COLO668 (cell line): ENCODE measurements around the gene RRM1.
"Not testable (repeated sequence)": the region's sequence is repeated elsewhere in the genome, so short reads cannot be mapped to it uniquely, and the experiment has no call there.

Source experiments
- DNase-seq: peaks from one replicate; lab custom pipeline; 2025; ENCODE audit not compliant: unreplicated experiment; lab: John Stamatoyannopoulos, UW

The RRM1 gene

DNA sequence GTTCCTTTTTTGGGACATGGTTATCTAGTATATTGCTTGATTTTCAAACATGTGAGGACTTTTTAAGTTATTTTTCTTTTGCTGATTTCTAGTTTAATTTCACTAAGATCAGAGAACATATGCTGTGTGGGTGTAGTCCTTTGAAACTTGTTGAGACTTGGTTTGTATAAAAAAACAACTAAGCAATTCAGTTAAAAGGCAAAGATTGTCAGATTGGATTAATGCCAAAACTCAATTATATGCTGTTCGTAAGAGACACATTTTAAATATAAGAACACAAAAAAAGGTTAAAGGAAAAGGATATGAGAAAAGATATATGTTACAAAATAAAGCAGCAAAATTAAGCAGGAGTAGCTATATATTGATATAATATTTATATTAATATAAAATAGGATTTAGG lies 17.8 kb upstream of the RRM1 start:
- DNase-seq, result no peak

DNA sequence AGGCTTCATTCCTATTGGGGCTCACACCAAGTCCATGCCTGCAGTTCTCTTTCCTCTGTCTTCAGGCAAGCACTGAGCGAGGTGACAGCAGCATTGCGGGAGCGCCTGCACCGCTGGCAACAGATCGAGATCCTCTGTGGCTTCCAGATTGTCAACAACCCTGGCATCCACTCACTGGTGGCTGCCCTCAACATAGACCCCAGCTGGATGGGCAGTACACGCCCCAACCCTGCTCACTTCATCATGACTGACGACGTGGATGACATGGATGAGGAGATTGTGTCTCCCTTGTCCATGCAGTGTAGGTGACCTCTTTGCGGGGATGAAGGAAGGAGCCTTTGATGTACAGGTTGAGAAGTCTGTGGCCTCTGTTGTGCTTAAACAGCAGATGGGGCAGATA lies 11.4 kb upstream of the RRM1 start:
- no peak for DNase-seq

DNA sequence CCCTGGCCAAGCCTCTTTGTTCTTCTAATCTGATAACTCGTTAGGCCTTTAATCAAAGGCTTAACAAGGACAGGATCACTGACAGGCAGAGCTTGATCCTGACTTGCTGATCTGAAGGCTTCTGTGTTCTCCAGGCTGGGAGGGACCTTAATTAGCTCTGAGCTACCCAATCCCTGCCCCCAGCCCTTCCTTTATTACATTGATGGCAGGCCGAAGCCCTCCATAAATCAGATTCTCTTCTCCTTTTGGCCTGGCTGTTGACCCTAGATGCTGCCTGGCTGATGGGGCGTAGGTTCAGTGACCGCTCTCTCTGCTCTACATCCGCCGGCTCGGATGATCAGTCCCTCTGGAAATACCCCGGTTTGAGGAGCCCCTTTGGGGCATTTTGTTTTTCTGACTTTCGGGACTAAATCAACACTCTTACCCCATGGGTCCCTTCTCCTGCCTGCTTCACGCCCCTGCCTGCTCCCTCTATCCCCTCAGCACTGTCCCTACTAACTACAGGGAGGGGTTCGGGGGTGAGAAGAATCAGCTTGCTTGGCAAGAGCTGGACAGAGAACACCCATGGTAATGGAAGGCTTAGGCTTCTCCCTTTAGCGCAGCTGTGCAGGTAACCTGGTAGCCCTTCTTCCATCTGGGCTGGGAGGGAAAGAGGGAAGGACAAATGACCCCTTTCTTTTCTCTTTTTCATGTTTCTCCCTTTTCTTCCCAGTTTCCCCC lies 10.0 kb upstream of the RRM1 start:
- DNase-seq, result no peak

DNA sequence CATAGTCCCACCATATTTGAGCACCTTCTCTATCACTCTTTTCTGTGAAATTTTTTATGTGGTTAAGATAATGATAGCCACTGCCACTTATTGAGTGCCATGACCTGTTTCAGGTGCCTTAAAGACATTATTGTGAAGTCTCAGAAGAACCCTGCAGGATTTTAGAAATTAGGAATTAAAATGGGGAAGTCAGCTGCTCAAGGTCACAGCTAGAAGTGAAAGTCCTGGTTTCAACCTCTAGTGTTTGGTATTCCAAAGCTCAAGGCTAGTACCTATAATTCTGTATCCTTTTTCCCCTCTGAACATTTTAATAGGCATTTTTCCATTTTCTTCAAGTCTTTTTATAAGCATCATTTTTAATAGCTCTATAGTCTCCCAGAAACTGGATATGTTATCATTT lies 9.0 kb upstream of the RRM1 start:
- DNase-seq, result no peak

DNA sequence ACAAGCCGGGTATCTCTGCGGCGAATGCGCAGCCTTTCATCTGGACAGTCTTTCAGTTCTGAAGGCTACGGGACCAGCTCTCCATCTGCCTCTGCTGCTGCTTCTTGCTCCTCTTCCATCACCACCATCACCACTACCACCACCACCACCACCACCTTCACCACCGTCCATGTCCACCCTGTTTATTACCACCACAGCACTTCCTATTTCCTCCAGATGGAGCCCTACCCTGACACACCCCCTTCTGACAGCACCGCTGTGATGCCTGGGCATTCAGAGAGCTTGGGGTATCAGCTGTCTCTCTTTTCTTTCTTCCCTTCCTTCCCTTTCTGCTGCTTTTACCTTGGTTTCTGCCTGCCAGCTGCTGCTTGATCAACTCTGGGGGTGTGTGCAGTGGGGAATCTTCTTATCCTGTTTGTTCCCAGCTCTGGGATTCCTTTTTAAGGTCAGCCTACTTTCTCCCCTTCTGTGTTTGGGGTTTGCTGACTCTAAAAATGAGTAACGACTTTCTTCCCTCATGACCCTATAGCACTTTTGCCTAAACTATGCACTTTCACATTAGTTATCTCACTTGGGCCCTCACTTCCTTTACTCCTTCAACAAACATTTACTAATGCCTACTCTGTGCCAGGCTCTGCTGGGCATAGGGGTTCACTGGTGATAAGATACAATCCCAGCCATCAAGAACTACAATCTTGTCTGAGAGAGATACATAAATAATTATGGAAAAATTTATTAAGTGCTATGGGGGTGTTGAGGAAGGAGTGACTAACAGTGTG lies 7.8 kb upstream of the RRM1 start:
- DNase-seq, result no peak

DNA sequence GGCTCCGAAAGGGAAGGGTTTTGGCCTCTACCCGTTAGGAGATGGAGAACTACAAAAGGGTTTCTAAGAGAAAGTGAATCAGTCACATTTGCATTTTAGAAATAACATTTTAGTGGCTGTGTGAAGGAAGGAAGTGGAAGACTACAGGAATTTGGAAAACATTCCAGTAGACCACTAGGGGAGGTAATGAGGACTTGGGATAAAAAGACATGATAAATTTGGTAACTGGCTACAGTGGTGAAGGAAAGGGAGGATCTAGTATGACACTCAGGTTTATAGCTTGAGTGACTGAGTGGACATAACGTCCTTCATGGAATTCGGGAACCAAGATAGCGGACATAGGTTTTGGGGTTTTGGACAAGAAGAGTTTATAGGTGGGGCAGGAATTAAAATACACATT lies 7.0 kb upstream of the RRM1 start:
- no peak for DNase-seq

DNA sequence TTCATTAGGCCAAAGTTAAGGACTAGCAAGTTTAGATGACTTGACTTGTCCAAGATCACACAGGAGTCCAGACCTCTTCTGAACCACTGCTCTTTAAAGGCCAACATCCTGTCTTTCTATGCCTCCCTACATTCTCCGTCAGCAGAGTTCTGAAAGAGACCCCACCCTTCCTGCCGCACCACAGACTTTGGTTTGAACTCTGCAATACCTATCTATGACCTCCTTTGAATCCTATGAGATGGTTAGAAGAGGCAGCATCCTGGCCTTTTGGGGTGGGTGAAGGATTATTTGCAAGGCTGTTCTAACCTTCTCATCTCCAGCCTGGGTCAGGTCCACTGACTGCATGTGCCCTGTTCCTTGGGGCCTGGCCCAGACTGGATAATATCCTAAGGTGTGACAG lies 4.3 kb upstream of the RRM1 start:
- DNase-seq, result no peak

DNA sequence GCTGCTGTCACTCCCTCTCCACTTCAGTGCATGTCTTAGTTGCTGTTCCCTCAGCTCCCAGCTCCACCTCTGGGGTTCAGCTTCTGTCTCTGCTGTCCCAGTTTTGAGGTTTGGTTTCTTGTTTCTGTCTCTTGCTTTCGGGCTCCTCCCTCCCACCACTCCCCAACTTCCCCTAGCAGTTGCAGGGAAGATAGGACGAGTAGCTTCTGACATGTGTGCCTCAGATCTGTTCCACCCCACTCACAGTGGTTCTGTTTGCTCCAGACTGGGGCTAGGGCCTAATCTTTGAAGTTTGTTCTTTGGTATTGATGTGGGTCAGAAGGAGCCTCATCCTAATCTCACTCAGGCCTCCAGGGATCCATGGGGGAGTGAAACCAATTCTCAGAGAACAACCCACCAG lies 2.6 kb upstream of the RRM1 start:
- no peak for DNase-seq

DNA sequence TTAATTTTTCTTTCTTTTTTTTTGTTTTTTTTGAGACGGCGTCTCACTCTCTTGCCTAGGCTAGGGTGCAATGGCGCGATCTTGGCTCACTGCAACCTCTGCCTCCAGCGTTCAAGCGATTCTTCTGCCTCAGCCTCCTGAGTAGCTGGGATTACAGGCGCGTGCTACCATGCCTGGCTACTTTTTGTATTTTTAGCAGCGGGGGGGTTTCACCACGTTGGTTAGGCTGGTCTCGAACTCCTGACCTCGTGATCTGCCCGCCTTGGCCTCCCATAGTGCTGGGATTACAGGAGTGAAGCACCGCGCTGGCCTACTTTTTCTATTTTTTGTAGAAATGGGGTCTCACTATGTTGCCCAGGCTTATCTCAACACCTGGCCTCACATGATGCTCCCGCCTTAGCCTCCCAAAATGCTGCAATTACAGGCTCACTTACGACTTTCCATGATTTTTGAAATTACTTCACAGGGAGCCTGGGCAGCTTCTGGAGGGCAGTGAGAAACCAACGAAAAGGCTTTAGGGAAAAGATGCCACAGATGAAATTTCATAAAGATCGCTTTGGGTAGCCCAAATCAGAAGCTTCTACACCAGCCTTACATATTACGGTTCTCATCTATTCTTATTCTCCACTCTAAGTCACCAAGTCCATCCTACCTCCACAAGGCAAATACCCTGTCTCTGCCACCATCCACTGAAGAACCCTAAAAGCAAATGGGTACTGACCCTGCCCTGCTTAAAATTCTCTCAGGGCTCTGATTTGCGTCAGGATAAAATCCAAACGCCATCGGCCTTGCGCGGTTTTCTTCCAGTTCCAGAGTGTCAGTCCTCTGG lies 866 bp upstream of the RRM1 start:
- DNase-seq, result no peak

DNA sequence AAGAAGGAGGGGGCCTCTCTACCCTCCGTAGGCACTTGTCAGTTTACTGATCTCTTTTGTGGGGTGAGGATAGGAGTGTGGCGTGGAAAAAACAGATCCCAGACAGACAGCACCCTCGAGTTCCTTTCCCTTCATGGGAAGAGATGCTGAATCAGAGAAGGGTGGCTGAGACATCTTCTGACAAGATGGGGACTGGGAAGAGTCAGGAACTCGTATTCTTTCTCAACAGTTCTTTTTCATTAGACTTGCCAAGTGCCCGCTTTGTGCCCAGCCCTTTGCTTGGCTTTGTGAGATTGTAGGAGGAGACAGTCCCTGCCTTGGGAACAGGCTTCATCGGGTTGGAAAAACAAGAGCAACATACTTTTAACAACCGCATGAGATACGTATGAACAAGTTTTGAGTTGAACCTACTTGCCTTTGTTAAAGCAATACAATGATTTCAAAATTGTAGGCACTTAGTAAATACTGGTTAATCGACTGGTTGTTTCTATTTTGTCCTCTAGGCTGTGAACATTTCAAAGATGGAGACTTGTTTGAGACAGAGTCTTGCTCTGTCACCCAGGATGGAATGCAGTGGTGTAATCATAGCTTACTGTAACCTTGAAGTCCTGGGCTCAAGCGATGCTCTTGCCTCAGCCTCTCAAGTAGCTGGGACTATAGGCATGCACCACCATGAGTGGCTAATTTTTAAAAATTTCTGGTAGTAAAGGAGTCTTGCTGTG lies 1.1 kb downstream of the RRM1 start:
- no peak for DNase-seq

DNA sequence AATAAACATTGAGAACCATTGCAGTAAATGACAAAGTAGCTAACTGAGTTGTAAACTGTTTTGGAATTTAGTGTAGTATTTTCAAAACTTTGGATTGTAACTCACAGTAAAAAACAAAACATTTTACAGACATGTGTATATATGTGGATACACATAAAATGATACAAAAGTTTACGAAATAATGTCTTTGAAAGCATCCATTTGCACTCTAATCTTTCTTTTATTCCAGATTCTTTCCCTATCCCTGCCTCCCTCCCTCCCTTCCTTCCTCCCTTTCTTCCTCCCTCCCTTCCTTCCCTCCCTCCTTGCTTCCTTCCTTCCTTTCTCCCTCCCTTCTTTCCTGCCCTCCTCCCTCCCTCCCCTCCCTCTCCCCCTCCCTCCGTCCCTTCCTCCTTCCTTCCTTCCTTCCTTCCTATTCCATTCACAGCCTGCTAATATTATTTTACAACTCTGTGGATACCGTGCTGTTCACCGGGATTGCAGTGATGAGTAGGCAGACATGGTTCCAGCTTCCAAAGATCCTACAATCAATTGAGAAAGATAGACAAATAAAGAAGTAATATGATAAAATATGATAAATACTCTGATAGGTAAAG lies 3.5 kb downstream of the RRM1 start:
- no peak for DNase-seq

DNA sequence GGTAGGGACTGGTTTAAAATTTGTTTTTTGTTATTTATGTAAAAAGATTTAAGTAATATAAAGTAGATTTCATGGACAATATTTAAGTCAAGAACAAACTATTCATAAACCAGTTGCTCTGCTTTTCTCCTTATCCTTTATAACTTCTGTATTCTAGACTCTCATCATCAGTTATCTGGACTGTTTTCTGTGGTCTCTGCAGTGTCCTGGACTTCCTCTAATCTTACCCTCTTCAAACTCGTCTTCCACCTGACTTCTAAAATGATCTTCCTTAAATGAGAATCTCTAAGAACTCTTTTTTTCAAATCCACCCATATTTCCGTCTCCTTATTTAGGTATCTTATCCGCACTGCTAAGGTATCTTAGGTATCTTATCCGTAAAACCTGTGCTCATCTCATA lies 8.1 kb downstream of the RRM1 start:
- DNase-seq, result no peak

DNA sequence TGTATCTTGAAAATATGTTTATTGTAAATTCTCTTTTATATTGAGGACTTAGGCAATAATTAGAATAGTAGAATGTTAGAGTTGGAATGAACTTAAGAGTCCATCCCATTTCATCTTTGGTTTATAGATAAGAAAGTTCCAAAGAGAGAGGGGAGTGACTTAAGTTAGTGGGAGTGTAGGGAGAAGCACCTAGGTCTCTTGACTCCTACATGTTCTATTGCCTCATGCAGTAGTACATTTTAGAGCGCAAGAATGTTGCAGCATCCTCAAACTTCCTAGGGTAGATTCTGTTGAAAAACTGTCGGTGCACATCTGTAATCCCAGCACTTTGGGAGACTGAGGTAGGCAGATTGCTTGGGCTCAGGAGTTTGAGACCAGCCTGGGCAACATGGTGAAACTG lies 8.7 kb downstream of the RRM1 start:
- no peak for DNase-seq

DNA sequence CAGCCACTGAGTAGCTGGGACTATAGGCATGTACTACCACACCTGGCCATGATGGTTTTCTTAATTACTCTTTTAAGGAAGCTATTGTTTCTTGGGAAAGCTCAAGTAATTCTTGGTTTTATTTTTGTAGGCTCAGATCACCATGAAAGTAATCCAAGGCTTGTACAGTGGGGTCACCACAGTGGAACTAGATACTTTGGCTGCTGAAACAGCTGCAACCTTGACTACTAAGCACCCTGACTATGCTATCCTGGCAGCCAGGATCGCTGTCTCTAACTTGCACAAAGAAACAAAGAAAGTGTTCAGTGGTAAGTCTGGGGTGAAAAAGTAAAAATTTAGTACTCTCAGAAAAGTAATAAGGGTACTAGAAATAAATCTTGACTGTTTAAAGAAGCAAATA lies 11.3 kb downstream of the RRM1 start:
- DNase-seq, result no peak

DNA sequence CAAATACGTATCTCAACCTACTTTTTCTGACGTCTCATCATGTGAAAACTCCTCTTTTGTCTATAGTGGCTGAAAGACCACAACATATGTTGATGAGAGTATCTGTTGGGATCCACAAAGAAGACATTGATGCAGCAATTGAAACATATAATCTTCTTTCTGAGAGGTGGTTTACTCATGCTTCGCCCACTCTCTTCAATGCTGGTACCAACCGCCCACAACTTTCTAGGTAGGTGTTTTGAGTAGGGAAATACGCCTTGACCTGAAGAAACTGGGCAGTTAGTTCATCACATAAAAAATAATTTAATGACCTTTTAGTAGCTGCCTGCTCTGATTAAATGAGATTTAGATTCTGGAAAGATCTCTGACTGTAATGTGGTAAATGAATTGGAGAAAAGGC lies 17.2 kb downstream of the RRM1 start:
- DNase-seq, result no peak

DNA sequence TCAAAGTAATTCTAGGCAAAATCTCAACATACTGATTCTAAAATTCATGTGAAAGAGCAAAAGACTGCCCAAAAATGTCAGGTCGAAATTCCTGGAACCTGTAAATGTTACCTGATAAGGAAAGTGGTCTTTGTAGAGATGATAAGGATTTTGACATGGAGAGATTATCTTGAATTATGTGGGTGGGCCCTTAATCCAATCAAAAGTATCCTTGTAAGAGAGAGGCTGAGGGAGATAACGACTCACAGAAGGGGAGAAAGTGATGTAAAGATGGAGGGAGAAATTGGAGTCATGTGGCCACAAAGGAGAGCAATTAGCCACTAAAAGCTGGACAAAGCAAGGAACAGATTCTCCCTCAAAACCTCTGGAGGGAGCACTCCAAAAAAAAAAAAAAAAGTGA lies 20.5 kb downstream of the RRM1 start:
- no peak for DNase-seq

DNA sequence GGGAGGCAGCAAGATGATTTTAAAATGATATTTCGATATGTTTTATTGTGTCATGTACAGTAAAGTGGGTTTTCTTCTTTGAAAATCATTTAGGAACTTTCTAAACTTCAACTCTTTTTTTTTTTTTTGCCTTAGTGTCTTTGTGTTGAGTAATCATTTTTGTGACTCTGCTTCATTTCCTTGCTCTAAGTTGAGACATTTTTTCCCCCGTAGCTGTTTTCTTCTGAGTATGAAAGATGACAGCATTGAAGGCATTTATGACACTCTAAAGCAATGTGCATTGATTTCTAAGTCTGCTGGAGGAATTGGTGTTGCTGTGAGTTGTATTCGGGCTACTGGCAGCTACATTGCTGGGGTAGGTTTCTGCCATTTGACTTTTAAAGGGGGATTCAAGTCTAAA lies 23.5 kb downstream of the RRM1 start:
- DNase-seq, result no peak

DNA sequence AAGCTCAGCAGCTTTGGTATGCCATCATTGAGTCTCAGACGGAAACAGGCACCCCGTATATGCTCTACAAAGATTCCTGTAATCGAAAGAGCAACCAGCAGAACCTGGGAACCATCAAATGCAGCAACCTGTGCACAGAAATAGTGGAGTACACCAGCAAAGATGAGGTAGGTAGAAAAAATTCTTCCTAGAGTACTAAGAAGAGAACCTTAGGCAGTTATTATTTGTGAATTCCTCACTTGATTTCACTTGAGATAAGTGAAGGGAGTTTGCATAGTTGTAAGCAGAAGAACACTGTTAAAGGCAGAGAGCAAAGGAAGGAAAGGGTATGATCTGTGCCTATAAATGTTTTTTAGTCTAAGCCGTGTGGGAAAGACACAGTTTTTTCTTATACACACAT lies 28.6 kb downstream of the RRM1 start:
- no peak for DNase-seq

DNA sequence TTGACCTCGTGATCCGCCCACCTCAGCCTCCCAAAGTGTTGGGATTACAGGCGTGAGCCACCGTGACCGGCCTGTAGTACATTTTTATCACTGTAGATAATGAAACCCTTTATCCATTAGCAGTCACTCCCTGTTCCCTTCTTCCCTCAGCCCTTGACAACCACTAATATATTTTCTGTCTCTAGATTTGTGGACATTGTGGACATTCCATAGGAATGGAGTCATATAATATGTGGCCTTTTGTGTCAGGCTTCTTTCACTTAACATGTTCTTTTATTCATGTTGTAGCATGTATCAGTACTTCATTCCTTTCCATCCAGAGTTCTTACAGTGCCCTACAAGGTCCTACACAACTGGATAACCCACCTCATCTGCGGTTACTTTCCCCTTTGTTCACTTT lies 30.5 kb downstream of the RRM1 start:
- DNase-seq, result no peak

DNA sequence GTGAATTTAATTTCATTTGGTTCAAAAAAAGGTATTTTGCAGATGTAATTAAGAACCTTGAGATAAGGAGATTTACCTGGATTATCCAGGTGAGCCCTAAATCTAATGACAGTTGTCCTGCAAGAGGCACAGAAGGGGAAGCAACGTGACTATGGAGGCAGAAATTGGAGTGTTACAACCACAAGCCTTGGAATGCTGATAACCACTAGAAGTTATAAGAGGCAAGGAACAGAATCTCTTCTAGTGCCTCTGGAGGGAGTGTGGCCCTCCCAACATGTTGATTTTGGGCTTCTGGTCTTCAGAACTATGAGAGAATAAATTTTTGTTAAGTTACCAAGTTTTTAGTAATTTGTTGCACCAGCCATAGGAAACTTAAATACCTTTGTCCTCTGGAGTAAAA lies 32.8 kb downstream of the RRM1 start:
- no peak for DNase-seq

DNA sequence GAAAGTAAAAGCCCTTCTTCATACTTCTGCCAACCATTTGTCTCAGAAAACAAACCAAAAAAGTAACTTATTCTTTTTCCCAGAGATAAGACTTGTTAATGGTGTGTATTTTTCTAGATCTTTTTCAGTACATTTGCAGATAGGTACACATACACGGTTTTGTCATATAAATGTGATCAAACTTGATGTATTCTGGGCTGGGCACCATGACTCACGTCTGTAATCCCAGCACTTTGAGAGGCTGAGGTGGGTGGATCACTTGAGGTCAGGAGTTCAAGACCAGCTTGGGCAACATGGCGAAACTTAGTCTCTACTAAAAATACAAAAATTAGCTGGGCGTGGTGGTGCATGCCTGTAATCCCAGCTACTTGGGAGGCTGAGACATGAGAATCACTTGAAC lies 35.6 kb downstream of the RRM1 start:
- DNase-seq, result not testable (repeated sequence)
